ENCODE measurements around the gene TMIGD3. TPM values are rescaled to one million over a fixed set of nuclear protein-coding genes. Genes with fewer than 3 reads are reported as not detected.

The TMIGD3 gene
- total RNA-seq, 1 experiment from 2014 or later, result not detected

- H3K4me1 ChIP-seq (replicated peaks), result no peaks in the 10 kb centered on the region
- no peak for DNase-seq (ENCODE audit: low read depth in 1 of 2, low spot score in 2 of 2)
- no peak overlapping the region for H3K4me3 ChIP-seq
- H3K36me3 ChIP-seq, result no peaks in the 10 kb centered on the region
- no peak overlapping the region for H3K27ac ChIP-seq
- no peaks in the 10 kb centered on the region for H3K9me3 ChIP-seq (replicated peaks)
- no peaks in the 10 kb centered on the region for H3K27me3 ChIP-seq (replicated peaks)
These were observed 12.6 kb upstream of the TMIGD3 start for GRCh38 chr1:111516005-111516535.

- DNase-seq (ENCODE audit: low read depth in 1 of 2, low spot score in 2 of 2), result no peak
- H3K4me3 ChIP-seq, result no peak overlapping the region
- no peaks in the 10 kb centered on the region for H3K27me3 ChIP-seq (replicated peaks)
- no peak overlapping the region for H3K27ac ChIP-seq
- H3K9me3 ChIP-seq (replicated peaks), result no peaks in the 10 kb centered on the region
- no peaks in the 10 kb centered on the region for H3K36me3 ChIP-seq
- H3K4me1 ChIP-seq (replicated peaks), result no peaks in the 10 kb centered on the region
These were observed 12.0 kb upstream of the TMIGD3 start for GRCh38 chr1:111515291-111516004.

- Histone ChIP-seq H3K27me3 (replicated peaks) (no peaks in the 10 kb centered on the region), H3K27ac (no peak overlapping the region), H3K9me3 (replicated peaks) (no peaks in the 10 kb centered on the region), H3K36me3 (no peaks in the 10 kb centered on the region), H3K4me3 (no peak overlapping the region), H3K4me1 (replicated peaks) (peaks cover 4% of the 10 kb centered on the region)
- DNase-seq (ENCODE audit: low read depth in 1 of 2, low spot score in 2 of 2), result no peak
These were observed 10.1 kb upstream of the TMIGD3 start for GRCh38 chr1:111513410-111514020.

- peaks cover 10% of the 10 kb centered on the region for H3K4me1 ChIP-seq (replicated peaks)
- no peaks in the 10 kb centered on the region for H3K27me3 ChIP-seq (replicated peaks)
- H3K4me3 ChIP-seq, result no peak overlapping the region
- DNase-seq (ENCODE audit: low read depth in 1 of 2, low spot score in 2 of 2), result no peak
- no peaks in the 10 kb centered on the region for H3K9me3 ChIP-seq (replicated peaks)
- H3K27ac ChIP-seq, result no peak overlapping the region
- no peaks in the 10 kb centered on the region for H3K36me3 ChIP-seq
These were observed 9.5 kb upstream of the TMIGD3 start for GRCh38 chr1:111512931-111513330.

- no peak for DNase-seq (ENCODE audit: low read depth in 1 of 2, low spot score in 2 of 2)
- Histone ChIP-seq H3K4me1 (replicated peaks) (peaks cover 16% of the 10 kb centered on the region), H3K27ac (no peak overlapping the region), H3K9me3 (replicated peaks) (no peaks in the 10 kb centered on the region), H3K36me3 (no peaks in the 10 kb centered on the region), H3K27me3 (replicated peaks) (no peaks in the 10 kb centered on the region), H3K4me3 (no peak overlapping the region)
These were observed 8.9 kb upstream of the TMIGD3 start for GRCh38 chr1:111512132-111512889.

GRCh38 chr1:111511370-111511769, 7.9 kb upstream of the TMIGD3 start:
- Histone ChIP-seq H3K4me1 (replicated peaks) (peaks cover 18% of the 10 kb centered on the region), H3K27ac (no peak overlapping the region)
- DNase-seq (ENCODE audit: low read depth in 1 of 2, low spot score in 2 of 2), result no peak

GRCh38 chr1:111509997-111510375, 6.6 kb upstream of the TMIGD3 start:
- no peak overlapping the region for H3K27ac ChIP-seq
- H3K9me3 ChIP-seq (replicated peaks), result no peaks in the 10 kb centered on the region
- H3K4me1 ChIP-seq (replicated peaks), result peaks cover 18% of the 10 kb centered on the region
- no peak for DNase-seq (ENCODE audit: low read depth in 1 of 2, low spot score in 2 of 2)
- H3K4me3 ChIP-seq, result no peak overlapping the region
- no peaks in the 10 kb centered on the region for H3K27me3 ChIP-seq (replicated peaks)
- H3K36me3 ChIP-seq, result no peaks in the 10 kb centered on the region

More at GRCh38 chr1:111511370-111511769, 7.9 kb upstream of the TMIGD3 start:
- Histone ChIP-seq H3K9me3 (replicated peaks) (no peaks in the 10 kb centered on the region), H3K4me3 (no peak overlapping the region), H3K27me3 (replicated peaks) (no peaks in the 10 kb centered on the region), H3K36me3 (no peaks in the 10 kb centered on the region)

- Histone ChIP-seq H3K4me1 (replicated peaks) (peaks cover 18% of the 10 kb centered on the region), H3K27ac (peak overlapping the region; percentile 76), H3K9me3 (replicated peaks) (no peaks in the 10 kb centered on the region), H3K27me3 (replicated peaks) (no peaks in the 10 kb centered on the region), H3K4me3 (peak overlapping the region; percentile 11; the same call in 1 of the 2 replicates), H3K36me3 (no peaks in the 10 kb centered on the region)
- peak; percentile 63 to 87 for DNase-seq (ENCODE audit: low read depth in 1 of 2, low spot score in 2 of 2)
These were observed 4.2 kb upstream of the TMIGD3 start for GRCh38 chr1:111507411-111508201.

- DNase-seq (ENCODE audit: low read depth in 1 of 2, low spot score in 2 of 2), result no peak
These were observed 3.1 kb upstream of the TMIGD3 start for GRCh38 chr1:111506561-111506960.

GRCh38 chr1:111505641-111506119, 2.2 kb upstream of the TMIGD3 start:
- Histone ChIP-seq H3K4me3 (no peak overlapping the region), H3K27ac (no peak overlapping the region), H3K9me3 (replicated peaks) (no peaks in the 10 kb centered on the region), H3K36me3 (no peaks in the 10 kb centered on the region), H3K4me1 (replicated peaks) (peaks cover 18% of the 10 kb centered on the region), H3K27me3 (replicated peaks) (no peaks in the 10 kb centered on the region)
- DNase-seq (ENCODE audit: low read depth in 1 of 2, low spot score in 2 of 2), result no peak

More at GRCh38 chr1:111506561-111506960, 3.1 kb upstream of the TMIGD3 start:
- peaks cover 18% of the 10 kb centered on the region for H3K4me1 ChIP-seq (replicated peaks)
- no peak overlapping the region for H3K27ac ChIP-seq
- no peaks in the 10 kb centered on the region for H3K27me3 ChIP-seq (replicated peaks)
- no peak overlapping the region for H3K4me3 ChIP-seq
- H3K36me3 ChIP-seq, result no peaks in the 10 kb centered on the region
- no peaks in the 10 kb centered on the region for H3K9me3 ChIP-seq (replicated peaks)

GRCh38 chr1:111504097-111504496, 664 bp upstream of the TMIGD3 start:
- no peak for DNase-seq (ENCODE audit: low read depth in 1 of 2, low spot score in 2 of 2)
- Histone ChIP-seq H3K4me1 (replicated peaks) (peaks cover 23% of the 10 kb centered on the region), H3K27ac (no peak overlapping the region), H3K4me3 (no peak overlapping the region), H3K27me3 (replicated peaks) (no peaks in the 10 kb centered on the region), H3K36me3 (no peaks in the 10 kb centered on the region), H3K9me3 (replicated peaks) (no peaks in the 10 kb centered on the region)

GRCh38 chr1:111501645-111502044, 1.8 kb downstream of the TMIGD3 start:
- no peak overlapping the region for H3K4me3 ChIP-seq
- no peaks in the 10 kb centered on the region for H3K9me3 ChIP-seq (replicated peaks)
- no peaks in the 10 kb centered on the region for H3K27me3 ChIP-seq (replicated peaks)
- DNase-seq (ENCODE audit: low read depth in 1 of 2, low spot score in 2 of 2), result no peak
- H3K27ac ChIP-seq, result no peak overlapping the region
- H3K4me1 ChIP-seq (replicated peaks), result 0 out of 2 replicates have a peak, but pooled peaks cover 6% of the 10 kb centered on the region
- H3K36me3 ChIP-seq, result no peaks in the 10 kb centered on the region

All from SJSA1 (cell line).